Measurements from ENCODE around the gene IL21.

Gene IL21

GRCh38 chr4:122621016-122621507 lies at the start of gene IL21:
Gene IL21 (minus strand): TSS chr4:122621066. CDS start chr4:122621011, 55 bp downstream.
- no peak for DNase-seq (ENCODE audit: low read depth)
- TF ChIP-seq, protein P1, sequence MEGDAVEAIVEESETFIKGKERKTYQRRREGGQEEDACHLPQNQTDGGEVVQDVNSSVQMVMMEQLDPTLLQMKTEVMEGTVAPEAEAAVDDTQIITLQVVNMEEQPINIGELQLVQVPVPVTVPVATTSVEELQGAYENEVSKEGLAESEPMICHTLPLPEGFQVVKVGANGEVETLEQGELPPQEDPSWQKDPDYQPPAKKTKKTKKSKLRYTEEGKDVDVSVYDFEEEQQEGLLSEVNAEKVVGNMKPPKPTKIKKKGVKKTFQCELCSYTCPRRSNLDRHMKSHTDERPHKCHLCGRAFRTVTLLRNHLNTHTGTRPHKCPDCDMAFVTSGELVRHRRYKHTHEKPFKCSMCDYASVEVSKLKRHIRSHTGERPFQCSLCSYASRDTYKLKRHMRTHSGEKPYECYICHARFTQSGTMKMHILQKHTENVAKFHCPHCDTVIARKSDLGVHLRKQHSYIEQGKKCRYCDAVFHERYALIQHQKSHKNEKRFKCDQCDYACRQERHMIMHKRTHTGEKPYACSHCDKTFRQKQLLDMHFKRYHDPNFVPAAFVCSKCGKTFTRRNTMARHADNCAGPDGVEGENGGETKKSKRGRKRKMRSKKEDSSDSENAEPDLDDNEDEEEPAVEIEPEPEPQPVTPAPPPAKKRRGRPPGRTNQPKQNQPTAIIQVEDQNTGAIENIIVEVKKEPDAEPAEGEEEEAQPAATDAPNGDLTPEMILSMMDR (IDR thresholded peaks at IDR 0.05; ENCODE audit: insufficient read depth, low read depth, low read length, missing control alignments) = no peak
- no peak within 1 kb of the TSS for H3K4me3 ChIP-seq (ENCODE audit: low read depth, low read length)

DNA sequence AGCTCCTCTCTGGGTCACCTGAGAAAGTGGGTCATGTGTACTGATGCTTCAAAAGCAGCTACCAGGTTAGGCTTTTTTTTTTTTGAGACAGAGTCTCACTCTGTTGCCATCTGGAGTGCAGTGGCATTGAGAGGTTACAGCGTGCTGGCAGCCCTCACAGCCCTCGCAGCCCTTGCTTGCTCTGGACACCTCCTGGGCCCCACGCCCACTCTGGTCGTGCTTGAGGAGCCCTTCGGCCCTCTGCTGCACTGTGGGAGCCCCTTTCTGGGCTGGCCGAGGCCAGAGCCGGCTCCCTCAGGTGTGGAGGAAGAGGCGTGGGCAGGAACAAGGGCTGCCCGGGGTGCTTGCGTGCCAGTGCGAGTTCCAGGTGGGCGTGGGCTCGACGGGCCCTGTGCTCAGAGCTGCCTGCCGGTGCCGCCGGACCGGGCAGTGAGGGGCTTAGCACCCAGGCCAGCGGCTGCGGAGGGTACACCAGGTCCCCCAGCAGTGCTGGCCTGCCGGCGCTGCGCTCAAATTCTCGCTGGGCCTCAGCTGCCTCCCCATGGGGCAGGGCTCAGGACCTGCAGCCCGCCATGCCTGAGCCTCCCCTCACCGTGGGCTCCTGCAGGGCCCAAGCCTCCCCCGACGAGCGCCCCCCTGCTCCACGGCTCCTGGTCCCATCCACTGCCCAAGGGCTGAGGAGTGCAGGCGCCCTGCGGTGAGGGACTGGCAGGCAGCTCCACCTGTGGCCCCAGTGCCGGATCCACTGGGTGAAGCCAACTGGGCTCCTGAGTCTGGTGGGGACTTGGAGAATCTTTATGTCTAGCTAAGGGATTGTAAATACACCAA lies 49.3 kb upstream of the IL21 start:
- no peak for DNase-seq (ENCODE audit: low read depth)
- TF ChIP-seq, protein P1 (IDR thresholded peaks at IDR 0.05; ENCODE audit: insufficient read depth, low read depth, low read length, missing control alignments) = no peak
- no peak overlapping the region for H3K4me3 ChIP-seq (ENCODE audit: low read depth, low read length)

DNA sequence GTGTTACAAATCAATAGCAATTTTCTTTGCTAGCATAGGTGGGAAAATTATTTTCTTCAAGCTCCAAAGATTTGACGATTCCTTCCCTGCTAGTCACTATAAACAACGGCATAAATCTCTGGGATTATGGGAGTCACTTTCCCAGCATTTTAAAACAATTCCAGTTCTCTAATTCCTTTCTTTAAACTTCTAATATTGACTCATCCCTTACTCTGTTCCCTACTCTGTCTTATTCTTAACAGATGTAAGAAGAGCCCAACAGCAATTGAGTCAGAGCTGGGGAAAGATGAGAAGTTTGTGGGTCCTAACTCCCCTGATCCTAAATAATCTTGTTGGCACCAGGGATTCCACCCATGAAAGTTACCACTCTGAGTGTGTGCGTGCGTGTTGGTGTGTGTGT lies 47.4 kb upstream of the IL21 start:
- TF ChIP-seq, protein P1 (IDR thresholded peaks at IDR 0.05; ENCODE audit: insufficient read depth, low read depth, low read length, missing control alignments) = no peak
- no peak overlapping the region for H3K4me3 ChIP-seq (ENCODE audit: low read depth, low read length)
- no peak for DNase-seq (ENCODE audit: low read depth)

DNA sequence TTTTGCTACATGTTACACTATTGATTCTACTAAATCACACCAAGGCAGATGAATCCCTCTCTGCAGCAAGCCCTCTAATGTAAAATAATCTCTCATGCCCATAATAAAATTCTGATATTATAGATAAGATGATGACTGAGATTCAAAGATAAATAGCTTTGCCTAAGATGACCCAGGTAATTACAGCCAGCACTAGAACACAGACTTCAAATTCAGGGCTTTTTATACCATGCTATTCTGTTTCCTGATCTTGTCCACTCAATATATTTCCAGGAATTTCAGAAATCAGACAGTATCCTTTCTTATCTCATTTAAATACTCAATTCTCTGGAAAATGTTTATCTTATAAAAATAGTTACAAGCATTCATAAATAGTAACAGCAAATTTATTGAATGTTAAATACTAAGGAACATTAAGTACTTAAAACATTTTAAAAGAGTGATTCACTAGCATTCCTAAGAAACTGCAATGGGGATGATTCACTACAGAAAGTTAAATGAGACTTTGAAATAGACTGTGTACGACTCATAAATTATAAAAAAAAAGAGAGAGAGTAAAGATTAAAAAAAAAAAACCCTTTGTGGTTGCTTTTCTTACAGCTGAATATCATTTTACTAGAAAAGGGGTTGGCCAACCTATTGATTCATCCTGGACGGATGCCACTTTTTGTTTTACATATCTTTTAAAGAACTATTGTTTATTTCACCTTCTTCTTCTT lies 45.8 kb upstream of the IL21 start:
- DNase-seq (ENCODE audit: low read depth) = no peak
- no peak overlapping the region for H3K4me3 ChIP-seq (ENCODE audit: low read depth, low read length)

GRCh38 chr4:122665161-122665929 lies 44.5 kb upstream of the IL21 start:
- H3K4me3 ChIP-seq (ENCODE audit: low read depth, low read length) = no peak overlapping the region
- DNase-seq (ENCODE audit: low read depth) = no peak
- TF ChIP-seq, protein P1 (IDR thresholded peaks at IDR 0.05; ENCODE audit: insufficient read depth, low read depth, low read length, missing control alignments) = no peak

More for the DNA sequence above, 45.8 kb upstream of the IL21 start:
- TF ChIP-seq, protein P1 (IDR thresholded peaks at IDR 0.05; ENCODE audit: insufficient read depth, low read depth, low read length, missing control alignments) = no peak

GRCh38 chr4:122663814-122664610 lies 43.1 kb upstream of the IL21 start:
- TF ChIP-seq, protein P1 (IDR thresholded peaks at IDR 0.05; ENCODE audit: insufficient read depth, low read depth, low read length, missing control alignments) = no peak
- H3K4me3 ChIP-seq (ENCODE audit: low read depth, low read length) = no peak overlapping the region
- no peak for DNase-seq (ENCODE audit: low read depth)
